ENCODE measurements around the gene AGAP3.

The AGAP3 gene

GRCh38 chr7:151138153-151138851 lies 52.0 kb downstream of the AGAP3 start:
- no peak for DNase-seq

GRCh38 chr7:151139071-151139790 lies 53.0 kb downstream of the AGAP3 start:
- DNase-seq = no peak

- DNase-seq = no peak
Observed at GRCh38 chr7:151139791-151140190, 53.5 kb downstream of the AGAP3 start.

- no peak for DNase-seq
Observed at GRCh38 chr7:151140826-151141225, 54.6 kb downstream of the AGAP3 start.

GRCh38 chr7:151141311-151141854 lies 55.1 kb downstream of the AGAP3 start:
- DNase-seq = no peak

- DNase-seq = no peak
Observed at GRCh38 chr7:151141855-151142685, 55.8 kb downstream of the AGAP3 start.

GRCh38 chr7:151142686-151143040 lies 56.4 kb downstream of the AGAP3 start:
- no peak for DNase-seq

- DNase-seq = no peak
Observed at GRCh38 chr7:151143261-151144015, 57.2 kb downstream of the AGAP3 start.

GRCh38 chr7:151144387-151144786 lies 58.1 kb downstream of the AGAP3 start:
- no peak for DNase-seq

- no peak for DNase-seq
Observed at GRCh38 chr7:151146761-151147160, 60.5 kb downstream of the AGAP3 start.

GRCh38 chr7:151148319-151149259 lies 62.3 kb downstream of the AGAP3 start:
- DNase-seq = no peak

- no peak for DNase-seq
Observed at GRCh38 chr7:151150388-151150787, 64.1 kb downstream of the AGAP3 start.

- DNase-seq = no peak
Observed at GRCh38 chr7:151152643-151153513, 66.6 kb downstream of the AGAP3 start.

- DNase-seq = no peak
Observed at GRCh38 chr7:151157645-151158329, 71.5 kb downstream of the AGAP3 start.

- DNase-seq = no peak
Observed at GRCh38 chr7:151161757-151162156, 75.5 kb downstream of the AGAP3 start.

GRCh38 chr7:151166629-151167196 lies 80.4 kb downstream of the AGAP3 start:
- DNase-seq = no peak

GRCh38 chr7:151167197-151167961 lies 81.1 kb downstream of the AGAP3 start, which contains the start of gene GBX1:
TSS of gene GBX1 (minus strand) at chr7:151167694. CDS start at chr7:151167548, 146 bp downstream.
- DNase-seq = peak; percentile 18

GRCh38 chr7:151168003-151168786 lies 81.9 kb downstream of the AGAP3 start:
- peak; percentile 19 for DNase-seq
